Adrenal gland (tissue), 5 donors: Measurements from ENCODE around the gene POLR3A.

Experiments
- POLR2A ChIP-seq, 2 donors: fragments of 450-650 bp; IDR thresholded peaks; one replicate each; pipeline ENCODE4 v1.6.1; 2017; ENCODE audit warnings: antibody characterized with exemption in 2 of 2, mild to moderate bottlenecking in 2 of 2, moderate library complexity in 1 of 2
- TF ChIP-seq, protein P1 (sequence below), 6 experiments: fragments of 450-650 bp in 4 of 6; fragments of 200-600 bp in 2 of 6; sonication (generic) in 1 of 6; IDR thresholded peaks; 1 replicate in 5 of 6; 2 replicates in 1 of 6; pipeline versions ENCODE4 v1.5.1 to v1.8.0; 2016 to 2021; ENCODE audit warnings: antibody characterized with exemption in 6 of 6, mild to moderate bottlenecking in 2 of 6, moderate library complexity in 1 of 6
- donor health status: DM: no; HTN: no; CAD: no.

- TF ChIP-seq, protein P1, sequence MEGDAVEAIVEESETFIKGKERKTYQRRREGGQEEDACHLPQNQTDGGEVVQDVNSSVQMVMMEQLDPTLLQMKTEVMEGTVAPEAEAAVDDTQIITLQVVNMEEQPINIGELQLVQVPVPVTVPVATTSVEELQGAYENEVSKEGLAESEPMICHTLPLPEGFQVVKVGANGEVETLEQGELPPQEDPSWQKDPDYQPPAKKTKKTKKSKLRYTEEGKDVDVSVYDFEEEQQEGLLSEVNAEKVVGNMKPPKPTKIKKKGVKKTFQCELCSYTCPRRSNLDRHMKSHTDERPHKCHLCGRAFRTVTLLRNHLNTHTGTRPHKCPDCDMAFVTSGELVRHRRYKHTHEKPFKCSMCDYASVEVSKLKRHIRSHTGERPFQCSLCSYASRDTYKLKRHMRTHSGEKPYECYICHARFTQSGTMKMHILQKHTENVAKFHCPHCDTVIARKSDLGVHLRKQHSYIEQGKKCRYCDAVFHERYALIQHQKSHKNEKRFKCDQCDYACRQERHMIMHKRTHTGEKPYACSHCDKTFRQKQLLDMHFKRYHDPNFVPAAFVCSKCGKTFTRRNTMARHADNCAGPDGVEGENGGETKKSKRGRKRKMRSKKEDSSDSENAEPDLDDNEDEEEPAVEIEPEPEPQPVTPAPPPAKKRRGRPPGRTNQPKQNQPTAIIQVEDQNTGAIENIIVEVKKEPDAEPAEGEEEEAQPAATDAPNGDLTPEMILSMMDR (IDR thresholded peaks at IDR 0.05), result no peak
- no peak for TF ChIP-seq POLR2A (IDR thresholded peaks at IDR 0.05)
Observed at GRCh38 chr10:78046711-78047269, 17.5 kb upstream of the POLR3A start.
